ENCODE measurements around the gene HOXC10. TPM values are rescaled to one million over a fixed set of nuclear protein-coding genes. Genes with fewer than 3 reads are reported as not detected.

Gene HOXC10
- total and polyA plus RNA-seq, 3 experiments from 2014 or later: not detected

DNA sequence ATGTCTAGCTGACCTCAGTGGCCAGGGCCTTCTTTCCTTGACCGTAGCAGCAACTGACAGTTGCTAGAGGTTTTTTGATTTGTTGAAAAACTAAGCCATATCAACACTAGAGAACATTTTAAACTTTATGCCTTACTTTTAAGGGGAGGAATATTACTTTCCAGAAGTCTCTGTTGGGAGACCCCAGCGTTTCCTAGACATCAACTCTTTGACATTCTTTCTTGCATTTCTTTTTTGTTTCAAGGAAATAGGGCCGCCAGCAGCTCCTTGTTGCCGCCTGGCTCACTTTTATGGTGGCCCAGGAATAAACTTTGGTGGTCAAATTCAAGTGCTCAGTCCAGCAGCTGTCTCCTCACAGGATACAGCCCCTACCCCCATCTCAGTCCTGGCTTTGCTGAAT lies 14.5 kb upstream of the HOXC10 start:
- H3K27me3 ChIP-seq (ENCODE audit: insufficient read depth, low read length, poor library complexity, severe bottlenecking): peaks cover 98% of the 10 kb centered on the region
- Mint-ChIP-seq H3K27me3 (peaks cover 91 to 93% of the 10 kb centered on the region in 2 donors), H3K9me3 (peaks cover 0 to 12% (median 10%) of the 10 kb centered on the region in 5 donors), H3K4me1 (peaks cover 32 to 41% (median 32%) of the 10 kb centered on the region in 3 donors), H3K27ac (peak overlapping the region in 1 of 8 donors; percentile 80), H3K36me3 (no peaks in the 10 kb centered on the region), H3K4me3 (peak overlapping the region in 1 of 7 donors; percentile 29)
- H3K4me3 ChIP-seq (ENCODE audit: low read length): no peak overlapping the region
- peaks cover 29% of the 10 kb centered on the region for H3K4me1 ChIP-seq (ENCODE audit: insufficient read depth, low read length)
- ChIA-PET POLR2A (no interaction called here), CTCF (no interaction called here)
- no peak for DNase-seq
- no peaks in the 10 kb centered on the region for H3K9me3 ChIP-seq (ENCODE audit: low read length)
- no peaks in the 10 kb centered on the region for H3K36me3 ChIP-seq (ENCODE audit: insufficient read depth, low read length)
- H3K27ac ChIP-seq (ENCODE audit: low read depth, low read length): no peak overlapping the region

DNA sequence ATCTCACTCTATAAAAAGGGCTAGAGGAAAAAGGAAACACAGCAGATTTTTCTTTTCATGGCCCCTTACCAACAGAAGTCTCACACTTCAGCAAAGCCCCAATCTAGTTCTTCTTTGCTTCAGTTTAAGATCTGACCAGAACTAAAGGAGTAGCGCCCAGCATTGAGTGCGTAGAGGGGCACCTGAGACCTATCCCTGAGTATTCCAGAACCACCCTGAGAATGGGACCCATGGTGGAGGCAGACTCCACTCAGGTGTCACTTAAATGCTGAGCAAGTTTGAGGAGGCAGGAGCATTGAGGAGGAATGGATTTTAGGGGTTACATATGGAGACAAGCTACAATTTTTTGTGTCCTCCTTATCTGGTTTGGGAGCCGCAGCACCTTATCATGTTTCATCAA lies 13.8 kb upstream of the HOXC10 start:
- CTCF ChIA-PET: no interaction called here
- no peak overlapping the region for H3K4me3 ChIP-seq (ENCODE audit: low read length)
- H3K9me3 Mint-ChIP-seq: peaks cover 0 to 14% (median 10%) of the 10 kb centered on the region in 5 donors

DNA sequence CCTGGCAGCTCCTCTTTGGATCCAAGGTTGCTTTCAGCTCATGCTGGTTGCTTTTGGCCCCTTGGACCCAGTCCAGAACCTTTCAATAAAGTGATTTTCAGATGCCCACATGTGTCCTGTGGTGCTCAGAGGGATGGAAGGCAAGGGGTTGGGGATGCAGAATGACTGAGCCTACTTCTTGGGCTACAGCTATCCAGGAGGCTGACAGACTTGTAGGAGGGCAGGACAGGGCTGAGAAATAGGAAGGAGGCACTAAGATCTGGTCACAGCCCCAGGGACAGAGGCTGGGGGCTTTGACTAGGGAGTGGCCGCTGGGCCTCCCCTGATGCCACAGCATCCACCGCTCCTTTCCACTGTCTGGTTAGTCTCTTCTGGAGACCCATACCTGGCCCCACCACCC lies 13.3 kb upstream of the HOXC10 start:
- Histone ChIP-seq H3K4me1 (ENCODE audit: insufficient read depth, low read length) (peaks cover 21% of the 10 kb centered on the region), H3K27me3 (ENCODE audit: insufficient read depth, low read length, poor library complexity, severe bottlenecking) (peaks cover 98% of the 10 kb centered on the region), H3K27ac (ENCODE audit: low read depth, low read length) (no peak overlapping the region), H3K4me3 (ENCODE audit: low read length) (no peak overlapping the region), H3K9me3 (ENCODE audit: low read length) (no peaks in the 10 kb centered on the region), H3K36me3 (ENCODE audit: insufficient read depth, low read length) (no peaks in the 10 kb centered on the region)
- Mint-ChIP-seq H3K4me3 (peak overlapping the region in 2 of 7 donors; percentile 29 to 49), H3K27me3 (peaks cover 92% of the 10 kb centered on the region in 2 donors), H3K27ac (peak overlapping the region in 3 of 8 donors; percentile 48 to 80 (median 74)), H3K9me3 (peaks cover 0 to 14% (median 10%) of the 10 kb centered on the region in 5 donors), H3K4me1 (peaks cover 25 to 33% (median 26%) of the 10 kb centered on the region in 3 donors), H3K36me3 (no peaks in the 10 kb centered on the region)
- ChIA-PET CTCF (interaction anchor here (1.2 kb wide), 1 partner anchor 35 kb away, joined by 3 read pairs; no protein-coding TSS in a partner anchor), POLR2A (no interaction called here)
- no peak for DNase-seq

More for the DNA sequence above, 13.8 kb upstream of the HOXC10 start:
- Histone ChIP-seq H3K27me3 (ENCODE audit: insufficient read depth, low read length, poor library complexity, severe bottlenecking) (peaks cover 98% of the 10 kb centered on the region), H3K9me3 (ENCODE audit: low read length) (no peaks in the 10 kb centered on the region), H3K4me1 (ENCODE audit: insufficient read depth, low read length) (peaks cover 27% of the 10 kb centered on the region), H3K36me3 (ENCODE audit: insufficient read depth, low read length) (no peaks in the 10 kb centered on the region), H3K27ac (ENCODE audit: low read depth, low read length) (no peak overlapping the region)
- Mint-ChIP-seq H3K4me3 (peak overlapping the region in 2 of 7 donors; percentile 28 to 29), H3K4me1 (peaks cover 30 to 39% (median 31%) of the 10 kb centered on the region in 3 donors), H3K36me3 (no peaks in the 10 kb centered on the region), H3K27me3 (peaks cover 92 to 93% of the 10 kb centered on the region in 2 donors), H3K27ac (peak overlapping the region in 2 of 8 donors; percentile 20 to 80)
- POLR2A ChIA-PET: no interaction called here
- DNase-seq: no peak

DNA sequence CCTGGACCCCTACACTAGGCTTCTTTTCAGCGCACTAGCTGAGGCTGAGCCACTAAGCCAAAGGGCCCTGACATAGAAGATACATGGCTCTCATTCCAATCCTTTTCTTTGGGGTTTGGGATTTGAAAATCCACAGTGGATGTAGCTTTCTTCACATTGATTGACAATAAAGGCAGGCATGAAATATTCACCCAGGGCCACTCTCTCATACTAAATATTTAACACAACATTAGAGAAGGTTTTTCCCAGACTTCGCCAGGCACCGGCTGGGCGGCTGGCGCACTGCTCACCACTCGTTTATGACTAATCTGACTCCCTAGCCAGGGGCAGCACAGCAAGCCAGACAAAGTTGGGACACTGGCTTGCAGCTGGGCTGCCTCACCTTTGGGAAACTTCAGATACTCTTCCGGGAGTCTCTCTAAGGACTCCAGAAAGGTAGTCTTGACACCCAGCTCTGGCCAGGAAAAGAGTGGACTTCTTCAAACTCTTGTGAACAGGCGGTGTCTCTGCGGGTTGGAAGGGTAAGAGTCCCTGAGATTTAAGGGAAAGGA lies 12.7 kb upstream of the HOXC10 start:
- Mint-ChIP-seq H3K27ac (peak overlapping the region in 3 of 8 donors; percentile 48 to 80 (median 74)), H3K9me3 (peaks cover 0 to 15% (median 12%) of the 10 kb centered on the region in 5 donors), H3K4me1 (peaks cover 24 to 32% (median 25%) of the 10 kb centered on the region in 3 donors), H3K36me3 (no peaks in the 10 kb centered on the region), H3K4me3 (peak overlapping the region in 3 of 7 donors; percentile 4 to 86 (median 5)), H3K27me3 (peaks cover 92 to 95% of the 10 kb centered on the region in 2 donors)
- ChIA-PET CTCF (interaction anchor here (1.2 kb wide), 1 partner anchor 35 kb away, joined by 3 read pairs; no protein-coding TSS in a partner anchor), POLR2A (no interaction called here)
- no peaks in the 10 kb centered on the region for H3K36me3 ChIP-seq (ENCODE audit: insufficient read depth, low read length)
- no peak for DNase-seq
- H3K27me3 ChIP-seq (ENCODE audit: insufficient read depth, low read length, poor library complexity, severe bottlenecking): peaks cover 98% of the 10 kb centered on the region
- no peak overlapping the region for H3K27ac ChIP-seq (ENCODE audit: low read depth, low read length)
- H3K4me3 ChIP-seq (ENCODE audit: low read length): no peak overlapping the region
- H3K9me3 ChIP-seq (ENCODE audit: low read length): no peaks in the 10 kb centered on the region
- peaks cover 21% of the 10 kb centered on the region for H3K4me1 ChIP-seq (ENCODE audit: insufficient read depth, low read length)

DNA sequence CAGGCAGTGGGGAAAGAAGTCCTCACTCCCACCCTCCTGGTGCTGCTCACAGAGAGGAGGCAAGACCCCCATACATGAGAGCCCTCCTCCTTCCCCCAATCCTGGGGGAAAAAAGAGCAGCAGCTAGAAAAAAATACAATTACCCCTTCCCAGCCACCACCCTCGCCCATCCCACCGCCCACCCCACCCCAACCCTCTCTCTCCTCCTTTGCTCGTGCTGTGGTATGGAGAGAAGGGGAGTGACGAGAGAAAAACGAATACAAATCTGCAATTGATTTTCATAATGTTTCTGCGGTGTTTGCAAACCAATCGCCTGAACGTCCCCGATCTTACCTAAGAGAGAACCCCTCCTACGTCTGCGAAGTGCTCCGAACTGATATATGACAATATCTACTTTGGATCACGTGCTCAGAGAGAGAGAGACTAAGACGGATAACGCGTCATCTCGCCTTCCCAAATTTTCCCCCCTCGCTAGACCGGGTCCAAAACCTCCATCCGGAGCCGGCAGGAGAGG lies 12.2 kb upstream of the HOXC10 start, which contains the start of gene HOXC11:
Gene HOXC11 (plus strand): TSS at position 405 of the 514 bp plus-strand sequence. CDS start 116 bp downstream, outside the sequence.
- Mint-ChIP-seq H3K27me3 (peaks cover 92 to 95% of the 10 kb centered on the region in 2 donors), H3K4me1 (peaks cover 21 to 36% (median 26%) of the 10 kb centered on the region in 3 donors), H3K4me3 (peak within 1 kb of the TSS; percentile 58 to 86 (median 71)), H3K27ac (peak within 1 kb of the TSS in 4 of 8 donors; percentile 13 to 85 (median 78)), H3K9me3 (peaks cover 0 to 15% (median 12%) of the 10 kb centered on the region in 5 donors), H3K36me3 (no peaks in the 10 kb centered on the region)
- H3K27ac ChIP-seq (ENCODE audit: low read depth, low read length): no peak within 1 kb of the TSS
- DNase-seq: no peak
- H3K36me3 ChIP-seq (ENCODE audit: insufficient read depth, low read length): no peaks in the 10 kb centered on the region
- ChIA-PET CTCF (interaction anchor here (0.8 kb wide), 1 partner anchor 229 kb away, joined by 3 read pairs; no protein-coding TSS in a partner anchor), POLR2A (no interaction called here)
- no peaks in the 10 kb centered on the region for H3K9me3 ChIP-seq (ENCODE audit: low read length)
- peaks cover 98% of the 10 kb centered on the region for H3K27me3 ChIP-seq (ENCODE audit: insufficient read depth, low read length, poor library complexity, severe bottlenecking)
- peaks cover 21% of the 10 kb centered on the region for H3K4me1 ChIP-seq (ENCODE audit: insufficient read depth, low read length)
- no peak within 1 kb of the TSS for H3K4me3 ChIP-seq (ENCODE audit: low read length)

DNA sequence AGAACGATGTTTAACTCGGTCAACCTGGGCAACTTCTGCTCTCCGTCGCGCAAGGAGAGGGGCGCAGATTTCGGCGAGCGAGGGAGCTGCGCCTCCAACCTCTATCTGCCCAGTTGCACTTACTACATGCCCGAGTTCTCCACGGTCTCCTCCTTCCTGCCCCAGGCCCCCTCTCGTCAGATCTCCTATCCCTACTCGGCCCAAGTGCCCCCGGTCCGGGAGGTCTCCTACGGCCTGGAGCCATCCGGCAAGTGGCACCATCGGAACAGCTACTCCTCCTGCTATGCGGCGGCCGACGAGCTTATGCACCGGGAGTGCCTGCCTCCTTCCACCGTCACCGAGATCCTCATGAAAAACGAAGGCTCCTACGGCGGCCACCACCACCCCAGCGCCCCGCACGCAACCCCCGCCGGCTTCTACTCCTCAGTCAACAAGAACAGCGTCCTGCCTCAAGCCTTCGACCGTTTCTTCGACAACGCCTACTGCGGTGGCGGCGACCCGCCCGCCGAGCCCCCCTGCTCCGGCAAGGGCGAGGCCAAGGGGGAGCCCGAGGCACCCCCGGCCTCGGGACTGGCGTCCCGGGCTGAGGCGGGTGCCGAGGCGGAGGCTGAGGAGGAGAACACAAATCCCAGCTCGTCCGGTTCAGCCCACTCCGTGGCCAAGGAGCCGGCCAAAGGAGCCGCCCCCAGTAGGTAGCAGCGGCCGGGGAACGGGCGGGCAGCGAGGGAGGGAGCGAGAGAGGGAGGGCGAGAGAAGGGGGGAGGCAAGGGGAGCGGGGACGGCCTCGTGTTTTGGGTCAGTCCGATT lies 11.5 kb upstream of the HOXC10 start:
- H3K4me3 Mint-ChIP-seq: peak overlapping the region; percentile 37 to 86 (median 67)

DNA sequence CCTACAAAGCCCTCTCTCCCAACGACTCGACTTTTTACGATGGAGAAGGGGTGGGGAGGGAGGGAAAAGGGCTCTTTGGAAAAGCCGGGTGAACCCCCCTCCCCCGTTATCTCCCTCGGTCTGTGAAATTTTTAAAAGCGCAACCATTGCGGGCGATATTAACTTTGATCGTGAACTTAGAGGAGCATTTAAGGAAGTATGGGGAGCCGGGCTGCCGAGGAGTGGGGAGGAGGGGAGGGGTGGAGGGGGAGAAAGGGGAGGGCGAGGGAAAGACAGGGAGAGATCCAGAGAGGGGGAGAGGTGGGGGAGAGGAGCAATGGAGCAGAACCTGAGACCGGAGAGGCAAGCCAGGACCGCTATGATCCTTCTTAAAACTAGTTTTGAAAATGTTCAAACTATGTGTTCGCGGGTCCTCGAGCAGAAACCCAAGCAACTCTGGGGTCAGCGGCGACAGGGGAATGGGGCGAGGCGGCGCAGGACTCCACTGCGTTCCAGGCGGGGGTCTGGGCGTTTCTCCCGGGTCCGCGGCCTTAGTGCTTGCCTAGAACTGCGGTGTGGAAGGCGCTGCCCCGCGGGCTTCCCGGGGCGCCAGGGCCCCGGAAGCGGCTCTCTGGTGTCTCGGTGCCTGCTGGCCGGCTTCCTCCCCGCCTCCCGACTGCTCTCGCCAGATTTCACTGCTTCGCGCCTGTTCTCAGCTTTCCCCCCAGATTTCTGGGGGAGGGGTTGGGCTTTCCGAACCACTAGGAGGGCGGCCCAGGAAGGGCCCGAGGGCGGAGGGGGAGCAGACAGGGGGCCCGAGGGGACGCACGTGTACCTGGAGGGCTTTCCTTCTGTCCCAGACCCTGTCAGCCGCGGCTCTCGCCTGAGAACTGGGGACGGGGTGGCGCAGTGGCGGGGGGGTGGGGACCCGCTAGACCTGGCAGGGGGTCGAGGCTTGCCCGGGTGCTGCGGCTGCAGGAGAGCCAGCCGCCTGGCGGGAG lies 10.6 kb upstream of the HOXC10 start, which contains the start of gene HOTAIR:
Gene HOTAIR (minus strand): TSS at position 871 of the 980 bp plus-strand sequence.
- H3K4me1 ChIP-seq (ENCODE audit: insufficient read depth, low read length): peaks cover 21% of the 10 kb centered on the region
- H3K36me3 ChIP-seq (ENCODE audit: insufficient read depth, low read length): no peaks in the 10 kb centered on the region
- Mint-ChIP-seq H3K4me3 (peak within 1 kb of the TSS; percentile 64 to 89 (median 75)), H3K27ac (peak within 1 kb of the TSS in 3 of 8 donors; percentile 38 to 61 (median 38)), H3K4me1 (peaks cover 25 to 40% (median 31%) of the 10 kb centered on the region in 3 donors), H3K9me3 (peaks cover 0 to 17% (median 12%) of the 10 kb centered on the region in 5 donors), H3K27me3 (peaks cover 89 to 92% of the 10 kb centered on the region in 2 donors), H3K36me3 (no peaks in the 10 kb centered on the region)
- POLR2A ChIA-PET: no interaction called here
- H3K27me3 ChIP-seq (ENCODE audit: insufficient read depth, low read length, poor library complexity, severe bottlenecking): peaks cover 97% of the 10 kb centered on the region
- H3K9me3 ChIP-seq (ENCODE audit: low read length): no peaks in the 10 kb centered on the region
- H3K27ac ChIP-seq (ENCODE audit: low read depth, low read length): no peak within 1 kb of the TSS
- DNase-seq: peak in 3 of 5 donors; percentile 25 to 40 (median 37)
- no peak within 1 kb of the TSS for H3K4me3 ChIP-seq (ENCODE audit: low read length)
- CTCF ChIA-PET: no interaction called here

More for the DNA sequence above, 11.5 kb upstream of the HOXC10 start:
- H3K4me3 ChIP-seq (ENCODE audit: low read length): no peak overlapping the region
- peaks cover 89 to 92% of the 10 kb centered on the region in 2 donors for H3K27me3 Mint-ChIP-seq
- peaks cover 97% of the 10 kb centered on the region for H3K27me3 ChIP-seq (ENCODE audit: insufficient read depth, low read length, poor library complexity, severe bottlenecking)
- POLR2A ChIA-PET: interaction anchor here (0.6 kb wide), 1 partner anchor 234 kb away, joined by 3 read pairs; no protein-coding TSS in a partner anchor
- DNase-seq: no peak
- peaks cover 21% of the 10 kb centered on the region for H3K4me1 ChIP-seq (ENCODE audit: insufficient read depth, low read length)
- H3K36me3 Mint-ChIP-seq: no peaks in the 10 kb centered on the region
- CTCF ChIA-PET: interaction anchor here (0.8 kb wide), 1 partner anchor 228 kb away, joined by 3 read pairs; no protein-coding TSS in a partner anchor
- peak overlapping the region in 3 of 8 donors; percentile 77 to 85 (median 80) for H3K27ac Mint-ChIP-seq
- H3K9me3 Mint-ChIP-seq: peaks cover 0 to 15% (median 12%) of the 10 kb centered on the region in 5 donors
- H3K4me1 Mint-ChIP-seq: peaks cover 25 to 38% (median 31%) of the 10 kb centered on the region in 3 donors
- no peak overlapping the region for H3K27ac ChIP-seq (ENCODE audit: low read depth, low read length)
- no peaks in the 10 kb centered on the region for H3K36me3 ChIP-seq (ENCODE audit: insufficient read depth, low read length)
- H3K9me3 ChIP-seq (ENCODE audit: low read length): no peaks in the 10 kb centered on the region
